DOHH2 (cell line): ENCODE results near the gene BOK.
A peak's percentile ranks its signal among the peaks of the same experiment; 100 is the strongest.

Experiments used
- EZH2phosphoT487 ChIP-seq: fragments of 200-600 bp; sonication (generic); IDR thresholded peaks from 2 replicates; pipeline ENCODE4 v1.6.1; 2017; ENCODE audit warnings: borderline replicate concordance, mild to moderate bottlenecking, antibody characterized with exemption, low read length, moderate library complexity, mixed read lengths
- TF ChIP-seq, protein P1 (sequence below): fragments of 200-600 bp; sonication (generic); IDR thresholded peaks from one replicate; pipeline ENCODE4 v1.5.1; 2014; ENCODE audit warnings: antibody characterized with exemption, mild to moderate bottlenecking, low read depth, low read length; ENCODE audit not compliant: poor library complexity, severe bottlenecking

- TF ChIP-seq, protein P1, sequence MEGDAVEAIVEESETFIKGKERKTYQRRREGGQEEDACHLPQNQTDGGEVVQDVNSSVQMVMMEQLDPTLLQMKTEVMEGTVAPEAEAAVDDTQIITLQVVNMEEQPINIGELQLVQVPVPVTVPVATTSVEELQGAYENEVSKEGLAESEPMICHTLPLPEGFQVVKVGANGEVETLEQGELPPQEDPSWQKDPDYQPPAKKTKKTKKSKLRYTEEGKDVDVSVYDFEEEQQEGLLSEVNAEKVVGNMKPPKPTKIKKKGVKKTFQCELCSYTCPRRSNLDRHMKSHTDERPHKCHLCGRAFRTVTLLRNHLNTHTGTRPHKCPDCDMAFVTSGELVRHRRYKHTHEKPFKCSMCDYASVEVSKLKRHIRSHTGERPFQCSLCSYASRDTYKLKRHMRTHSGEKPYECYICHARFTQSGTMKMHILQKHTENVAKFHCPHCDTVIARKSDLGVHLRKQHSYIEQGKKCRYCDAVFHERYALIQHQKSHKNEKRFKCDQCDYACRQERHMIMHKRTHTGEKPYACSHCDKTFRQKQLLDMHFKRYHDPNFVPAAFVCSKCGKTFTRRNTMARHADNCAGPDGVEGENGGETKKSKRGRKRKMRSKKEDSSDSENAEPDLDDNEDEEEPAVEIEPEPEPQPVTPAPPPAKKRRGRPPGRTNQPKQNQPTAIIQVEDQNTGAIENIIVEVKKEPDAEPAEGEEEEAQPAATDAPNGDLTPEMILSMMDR = peak; percentile 18
- TF ChIP-seq EZH2phosphoT487 = no peak
Observed at GRCh38 chr2:241598487-241598886, 39.9 kb downstream of the BOK start.
